ENCODE data around the gene PXDN.
"Not testable (repeated sequence)": the region's sequence is repeated elsewhere in the genome, so short reads cannot be mapped to it uniquely, and the experiment has no call there.

PXDN gene

GRCh38 chr2:1718339-1719220, 25.7 kb downstream of the PXDN start:
- H3K36me3 Mint-ChIP-seq: peaks cover 2% of the 10 kb centered on the region
- ATAC-seq (ENCODE audit: low read depth) (no peak), DNase-seq (ENCODE audit: low spot score in 2 of 2) (no peak)
- H3K27me3 Mint-ChIP-seq: peaks cover 14% of the 10 kb centered on the region
- no peaks in the 10 kb centered on the region for H3K4me1 Mint-ChIP-seq
- H3K27ac Mint-ChIP-seq: no peak overlapping the region
- H3K4me3 Mint-ChIP-seq: no peak overlapping the region
- peaks cover 9% of the 10 kb centered on the region for H3K9me3 Mint-ChIP-seq

- DNase-seq (ENCODE audit: low spot score in 2 of 2) (no peak), ATAC-seq (ENCODE audit: low read depth) (no peak)
- no peak overlapping the region for H3K27ac Mint-ChIP-seq
- peaks cover 16% of the 10 kb centered on the region for H3K27me3 Mint-ChIP-seq
- H3K4me1 Mint-ChIP-seq: no peaks in the 10 kb centered on the region
- no peak overlapping the region for H3K4me3 Mint-ChIP-seq
- peaks cover 2% of the 10 kb centered on the region for H3K36me3 Mint-ChIP-seq
- peaks cover 9% of the 10 kb centered on the region for H3K9me3 Mint-ChIP-seq
These were observed 27.2 kb downstream of the PXDN start for GRCh38 chr2:1717113-1717512.

GRCh38 chr2:1716441-1716840, 27.9 kb downstream of the PXDN start:
- ATAC-seq (ENCODE audit: low read depth) (no peak), DNase-seq (ENCODE audit: low spot score in 2 of 2) (no peak)
- Mint-ChIP-seq H3K4me1 (no peaks in the 10 kb centered on the region), H3K36me3 (peaks cover 2% of the 10 kb centered on the region), H3K4me3 (no peak overlapping the region), H3K9me3 (peaks cover 9% of the 10 kb centered on the region), H3K27ac (no peak overlapping the region), H3K27me3 (peaks cover 16% of the 10 kb centered on the region)

GRCh38 chr2:1716014-1716305, 28.4 kb downstream of the PXDN start:
- ATAC-seq (ENCODE audit: low read depth); H3K4me1 Mint-ChIP-seq; H3K4me3 Mint-ChIP-seq; H3K36me3 Mint-ChIP-seq; H3K27ac Mint-ChIP-seq; H3K9me3 Mint-ChIP-seq; DNase-seq (ENCODE audit: low spot score in 2 of 2): not testable (repeated sequence)
- peaks cover 16% of the 10 kb centered on the region for H3K27me3 Mint-ChIP-seq

- no peak overlapping the region for H3K27ac Mint-ChIP-seq
- H3K36me3 Mint-ChIP-seq: peaks cover under 1% of the 10 kb centered on the region
- DNase-seq (ENCODE audit: low spot score in 2 of 2) (no peak), ATAC-seq (ENCODE audit: low read depth) (no peak)
- peaks cover 16% of the 10 kb centered on the region for H3K27me3 Mint-ChIP-seq
- no peak overlapping the region for H3K4me3 Mint-ChIP-seq
- no peaks in the 10 kb centered on the region for H3K4me1 Mint-ChIP-seq
- H3K9me3 Mint-ChIP-seq: peaks cover 9% of the 10 kb centered on the region
These were observed 28.9 kb downstream of the PXDN start for GRCh38 chr2:1715184-1716013.

- Mint-ChIP-seq H3K36me3 (no peaks in the 10 kb centered on the region), H3K27me3 (peaks cover 16% of the 10 kb centered on the region), H3K4me1 (no peaks in the 10 kb centered on the region), H3K9me3 (peaks cover 9% of the 10 kb centered on the region), H3K4me3 (no peak overlapping the region), H3K27ac (no peak overlapping the region)
- DNase-seq (ENCODE audit: low spot score in 2 of 2) (no peak), ATAC-seq (ENCODE audit: low read depth) (no peak)
These were observed 29.8 kb downstream of the PXDN start for GRCh38 chr2:1714291-1715064.

GRCh38 chr2:1713839-1714236, 30.5 kb downstream of the PXDN start:
- ATAC-seq (ENCODE audit: low read depth): no peak
- H3K4me1 Mint-ChIP-seq: no peaks in the 10 kb centered on the region
- H3K27ac Mint-ChIP-seq: no peak overlapping the region
- H3K36me3 Mint-ChIP-seq: no peaks in the 10 kb centered on the region
- peaks cover 16% of the 10 kb centered on the region for H3K27me3 Mint-ChIP-seq
- no peak for DNase-seq (ENCODE audit: low spot score in 2 of 2)
- peaks cover 9% of the 10 kb centered on the region for H3K9me3 Mint-ChIP-seq
- H3K4me3 Mint-ChIP-seq: no peak overlapping the region

GRCh38 chr2:1713142-1713838, 31.0 kb downstream of the PXDN start:
- ATAC-seq (ENCODE audit: low read depth) (no peak), DNase-seq (ENCODE audit: low spot score in 2 of 2) (no peak)
- Mint-ChIP-seq H3K27me3 (peaks cover 15% of the 10 kb centered on the region), H3K4me1 (no peaks in the 10 kb centered on the region), H3K9me3 (peaks cover 8% of the 10 kb centered on the region), H3K27ac (no peak overlapping the region), H3K36me3 (no peaks in the 10 kb centered on the region), H3K4me3 (no peak overlapping the region)

- no peak for DNase-seq (ENCODE audit: low spot score in 2 of 2)
- H3K27me3 Mint-ChIP-seq: peaks cover 9% of the 10 kb centered on the region
- no peaks in the 10 kb centered on the region for H3K36me3 Mint-ChIP-seq
- H3K4me1 Mint-ChIP-seq: peaks cover 4% of the 10 kb centered on the region
- no peak overlapping the region for H3K27ac Mint-ChIP-seq
- no peak for ATAC-seq (ENCODE audit: low read depth)
- H3K9me3 Mint-ChIP-seq: no peaks in the 10 kb centered on the region
- no peak overlapping the region for H3K4me3 Mint-ChIP-seq
These were observed 34.3 kb downstream of the PXDN start for GRCh38 chr2:1709946-1710560.

GRCh38 chr2:1709335-1709605, 35.0 kb downstream of the PXDN start:
- Mint-ChIP-seq H3K27me3 (peaks cover 7% of the 10 kb centered on the region), H3K4me1 (peaks cover 4% of the 10 kb centered on the region), H3K9me3 (no peaks in the 10 kb centered on the region), H3K27ac (no peak overlapping the region), H3K4me3 (no peak overlapping the region), H3K36me3 (no peaks in the 10 kb centered on the region)
- DNase-seq (ENCODE audit: low spot score in 2 of 2) (no peak), ATAC-seq (ENCODE audit: low read depth) (no peak)

GRCh38 chr2:1708476-1709334, 35.6 kb downstream of the PXDN start:
- Mint-ChIP-seq H3K4me1 (peaks cover 4% of the 10 kb centered on the region), H3K9me3 (no peaks in the 10 kb centered on the region), H3K27ac (no peak overlapping the region), H3K4me3 (no peak overlapping the region), H3K36me3 (no peaks in the 10 kb centered on the region), H3K27me3 (peaks cover 4% of the 10 kb centered on the region)
- DNase-seq (ENCODE audit: low spot score in 2 of 2): no peak
- no peak for ATAC-seq (ENCODE audit: low read depth)

- DNase-seq (ENCODE audit: low spot score in 2 of 2): no peak
- peak overlapping the region; percentile 9 for H3K4me3 Mint-ChIP-seq
- H3K4me1 Mint-ChIP-seq: peaks cover 4% of the 10 kb centered on the region
- peaks cover 4% of the 10 kb centered on the region for H3K27me3 Mint-ChIP-seq
- no peaks in the 10 kb centered on the region for H3K36me3 Mint-ChIP-seq
- ATAC-seq (ENCODE audit: low read depth): no peak
- H3K9me3 Mint-ChIP-seq: no peaks in the 10 kb centered on the region
- no peak overlapping the region for H3K27ac Mint-ChIP-seq
These were observed 36.4 kb downstream of the PXDN start for GRCh38 chr2:1707771-1708418.
